ENCODE results near the gene CCNJ.

DNA sequence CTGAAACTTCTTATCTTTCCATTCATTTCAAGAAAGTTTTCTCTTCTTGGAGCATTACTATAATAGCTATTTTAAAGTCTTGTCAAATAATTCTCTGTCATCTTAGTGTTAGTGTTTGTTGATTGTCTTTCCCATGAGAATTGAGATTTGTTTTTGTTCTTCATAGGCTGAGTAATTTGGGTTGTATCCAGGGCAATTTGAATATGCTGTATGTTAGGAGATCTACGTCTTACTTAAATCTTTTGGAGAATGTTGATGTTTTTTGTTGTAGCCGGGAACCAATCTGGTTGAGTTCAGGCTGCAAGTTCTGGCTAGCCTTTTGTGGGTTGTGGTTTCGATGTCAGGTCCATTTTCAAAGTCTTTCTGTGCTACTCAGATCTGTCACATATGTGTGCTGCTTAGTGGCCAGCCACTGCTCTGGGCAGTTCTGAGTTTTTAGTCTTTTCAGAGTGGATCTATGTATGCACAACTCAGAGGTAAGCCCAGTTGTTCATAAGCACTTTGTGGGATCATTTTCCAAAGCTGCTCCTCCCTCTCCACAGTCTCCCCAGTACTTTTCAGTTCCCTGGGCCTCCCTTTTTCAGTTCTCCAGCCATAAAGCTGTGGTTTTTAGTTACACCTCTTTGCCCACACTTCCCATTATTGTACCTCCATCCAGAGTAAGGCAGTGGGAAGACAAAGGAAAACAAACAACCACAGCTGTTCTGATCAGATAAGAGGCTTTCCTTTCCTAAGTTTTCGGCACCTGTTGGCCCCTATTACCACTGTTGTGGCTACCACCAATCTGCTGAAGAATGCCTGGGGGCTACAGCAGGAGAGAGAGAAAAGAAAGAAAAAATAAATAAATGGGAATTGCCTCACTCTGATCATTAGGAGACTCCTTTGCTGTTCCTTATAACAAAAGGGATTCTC is 4.7 kb upstream of the CCNJ start:
- TF ChIP-seq EZH2phosphoT487 (IDR thresholded peaks at IDR 0.05; ENCODE audit: low read depth, severe bottlenecking, unreplicated experiment) = no peak
- TF ChIP-seq, protein P1, sequence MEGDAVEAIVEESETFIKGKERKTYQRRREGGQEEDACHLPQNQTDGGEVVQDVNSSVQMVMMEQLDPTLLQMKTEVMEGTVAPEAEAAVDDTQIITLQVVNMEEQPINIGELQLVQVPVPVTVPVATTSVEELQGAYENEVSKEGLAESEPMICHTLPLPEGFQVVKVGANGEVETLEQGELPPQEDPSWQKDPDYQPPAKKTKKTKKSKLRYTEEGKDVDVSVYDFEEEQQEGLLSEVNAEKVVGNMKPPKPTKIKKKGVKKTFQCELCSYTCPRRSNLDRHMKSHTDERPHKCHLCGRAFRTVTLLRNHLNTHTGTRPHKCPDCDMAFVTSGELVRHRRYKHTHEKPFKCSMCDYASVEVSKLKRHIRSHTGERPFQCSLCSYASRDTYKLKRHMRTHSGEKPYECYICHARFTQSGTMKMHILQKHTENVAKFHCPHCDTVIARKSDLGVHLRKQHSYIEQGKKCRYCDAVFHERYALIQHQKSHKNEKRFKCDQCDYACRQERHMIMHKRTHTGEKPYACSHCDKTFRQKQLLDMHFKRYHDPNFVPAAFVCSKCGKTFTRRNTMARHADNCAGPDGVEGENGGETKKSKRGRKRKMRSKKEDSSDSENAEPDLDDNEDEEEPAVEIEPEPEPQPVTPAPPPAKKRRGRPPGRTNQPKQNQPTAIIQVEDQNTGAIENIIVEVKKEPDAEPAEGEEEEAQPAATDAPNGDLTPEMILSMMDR (IDR thresholded peaks at IDR 0.05; ENCODE audit: poor library complexity) = no peak
